Activated T-cell treated with anti-CD3 and anti-CD28 coated beads, Interleukin-2, amount 50 U/mL, for 72 hours (primary cell): ENCODE results near the gene TMEM187. TPM values are rescaled to one million over a fixed set of nuclear protein-coding genes. Genes with fewer than 3 reads are reported as not detected.

Source experiments
- ATAC-seq, 2 donors: fragments of 150-1000 bp; cut with Tn5 transposase; replicated peaks in 1 of 2; 2 replicates each; pipeline ENCODE4 v1.10.0; 2021; ENCODE audit warnings: moderate library complexity in 2 of 2, mild to moderate bottlenecking in 1 of 2
- DNase-seq, 2 donors: peaks; one replicate each; pipeline ENCODE4 v3.0.0; 2021 to 2022; ENCODE audit warnings: mixed read lengths in 1 of 2
- H3K27ac Mint-ChIP-seq: one replicate; pipeline ENCODE4 v1.8.0; 2022; ENCODE audit warnings: mild to moderate bottlenecking, moderate library complexity, mixed read lengths
- H3K27me3 Mint-ChIP-seq: one replicate; pipeline ENCODE4 v1.8.0; 2022; ENCODE audit warnings: low read depth, mixed read lengths
- H3K36me3 Mint-ChIP-seq, 2 donors: one replicate each; pipeline ENCODE4 v1.8.0; 2022; ENCODE audit warnings: mixed read lengths in 2 of 2, mild to moderate bottlenecking in 1 of 2; ENCODE audit not compliant: insufficient read depth in 2 of 2
- H3K4me1 Mint-ChIP-seq: one replicate; pipeline ENCODE4 v1.8.0; 2022; ENCODE audit warnings: low read depth, mixed read lengths
- H3K4me3 Mint-ChIP-seq, 2 donors: one replicate each; pipeline ENCODE4 v1.8.0; 2022; ENCODE audit warnings: mild to moderate bottlenecking in 2 of 2, mixed read lengths in 2 of 2, moderate library complexity in 2 of 2
- H3K9me3 Mint-ChIP-seq, 2 donors: one replicate each; pipeline ENCODE4 v1.8.0; 2022; ENCODE audit warnings: mixed read lengths in 2 of 2
- total RNA-seq, 2 donors: library from RNA; stranded (reverse); gene quantifications; one replicate each; pipeline ENCODE4 v1.2.3, GENCODE V29; 2022

TMEM187 gene
- 1 to 10 TPM; 9.1 to 9.8 TPM for total RNA-seq

- H3K4me3 Mint-ChIP-seq: peak within 1 kb of the TSS; percentile 100
- peak within 1 kb of the TSS; percentile 100 for H3K27ac Mint-ChIP-seq
- ATAC-seq (peak; percentile 56 to 63), DNase-seq (peak; percentile 91 to 94)
- peaks cover 4 to 6% of the 10 kb centered on the region in 2 donors for H3K36me3 Mint-ChIP-seq
- H3K27me3 Mint-ChIP-seq: peaks cover 7% of the 10 kb centered on the region
- H3K9me3 Mint-ChIP-seq: no peaks in the 10 kb centered on the region
- H3K4me1 Mint-ChIP-seq: peaks cover 31% of the 10 kb centered on the region
These were observed at the start of gene TMEM187 for GRCh38 chrX:153972368-153973126. TSS of gene TMEM187 (plus strand) at chrX:153972754. CDS start at chrX:153982063, 9,309 bp downstream.

- ATAC-seq (no peak), DNase-seq (peak; percentile 38 to 41)
- peak overlapping the region; percentile 82 for H3K27ac Mint-ChIP-seq
- no peaks in the 10 kb centered on the region for H3K9me3 Mint-ChIP-seq
- peaks cover 49% of the 10 kb centered on the region for H3K4me1 Mint-ChIP-seq
- peaks cover 5% of the 10 kb centered on the region for H3K27me3 Mint-ChIP-seq
- H3K36me3 Mint-ChIP-seq: peaks cover 5 to 10% of the 10 kb centered on the region in 2 donors
- peak overlapping the region; percentile 90 to 96 for H3K4me3 Mint-ChIP-seq
These were observed 49.4 kb upstream of the TMEM187 start for GRCh38 chrX:153922932-153923857.

GRCh38 chrX:153924149-153924861, 48.2 kb upstream of the TMEM187 start:
- Mint-ChIP-seq H3K27ac (peak overlapping the region; percentile 82), H3K36me3 (peaks cover 5% of the 10 kb centered on the region in 2 donors), H3K4me1 (peaks cover 60% of the 10 kb centered on the region), H3K27me3 (peaks cover 3% of the 10 kb centered on the region), H3K9me3 (no peaks in the 10 kb centered on the region), H3K4me3 (peak overlapping the region; percentile 90 to 96)
- ATAC-seq (no peak), DNase-seq (peak; percentile 36 to 46)

GRCh38 chrX:153925387-153925738, 47.2 kb upstream of the TMEM187 start:
- ATAC-seq (no peak), DNase-seq (no peak)
- Mint-ChIP-seq H3K9me3 (no peaks in the 10 kb centered on the region), H3K4me1 (peaks cover 65% of the 10 kb centered on the region), H3K27me3 (no peaks in the 10 kb centered on the region), H3K27ac (peak overlapping the region; percentile 88), H3K36me3 (peaks cover 2 to 4% of the 10 kb centered on the region in 2 donors), H3K4me3 (peak overlapping the region; percentile 90 to 96)

- peaks cover 2 to 4% of the 10 kb centered on the region in 2 donors for H3K36me3 Mint-ChIP-seq
These were observed 46.6 kb upstream of the TMEM187 start, which contains the start of gene ARHGAP4 for GRCh38 chrX:153925739-153926551. TSS of gene ARHGAP4 (minus strand) at chrX:153926264. CDS start at chrX:153926202, 62 bp downstream.

GRCh38 chrX:153926552-153926857, 46.0 kb upstream of the TMEM187 start:
- Mint-ChIP-seq H3K27me3 (no peaks in the 10 kb centered on the region), H3K9me3 (no peaks in the 10 kb centered on the region), H3K27ac (peak overlapping the region; percentile 89), H3K4me3 (peak overlapping the region; percentile 89 to 97), H3K4me1 (peaks cover 71% of the 10 kb centered on the region), H3K36me3 (peaks cover 4% of the 10 kb centered on the region in 2 donors)
- no peak for DNase-seq
- ATAC-seq: peak; percentile 25

More at GRCh38 chrX:153925739-153926551, 46.6 kb upstream of the TMEM187 start, which contains the start of gene ARHGAP4:
- Mint-ChIP-seq H3K27me3 (no peaks in the 10 kb centered on the region), H3K4me3 (peak within 1 kb of the TSS; percentile 96 to 97), H3K9me3 (no peaks in the 10 kb centered on the region), H3K4me1 (peaks cover 71% of the 10 kb centered on the region), H3K27ac (peak within 1 kb of the TSS; percentile 89)
- ATAC-seq (peak; percentile 25 to 33), DNase-seq (peak; percentile 72 to 74)

- no peaks in the 10 kb centered on the region for H3K27me3 Mint-ChIP-seq
- ATAC-seq (peak; percentile 46 to 52), DNase-seq (peak; percentile 74 to 85)
- peaks cover 4 to 5% of the 10 kb centered on the region in 2 donors for H3K36me3 Mint-ChIP-seq
- peaks cover 68% of the 10 kb centered on the region for H3K4me1 Mint-ChIP-seq
- H3K9me3 Mint-ChIP-seq: no peaks in the 10 kb centered on the region
- peak overlapping the region; percentile 89 to 97 for H3K4me3 Mint-ChIP-seq
- peak overlapping the region; percentile 73 for H3K27ac Mint-ChIP-seq
These were observed 45.5 kb upstream of the TMEM187 start for GRCh38 chrX:153926858-153927671.

- Mint-ChIP-seq H3K27ac (peak overlapping the region; percentile 73), H3K9me3 (no peaks in the 10 kb centered on the region), H3K36me3 (peaks cover 4 to 5% of the 10 kb centered on the region in 2 donors), H3K4me1 (peaks cover 62% of the 10 kb centered on the region), H3K4me3 (peak overlapping the region; percentile 89 to 97), H3K27me3 (no peaks in the 10 kb centered on the region)
- DNase-seq (no peak), ATAC-seq (no peak)
These were observed 45.0 kb upstream of the TMEM187 start for GRCh38 chrX:153927672-153927921.

GRCh38 chrX:153927922-153928760, 44.4 kb upstream of the TMEM187 start:
- DNase-seq (peak; percentile 92 to 97), ATAC-seq (peak; percentile 75 to 78)
- Mint-ChIP-seq H3K27me3 (no peaks in the 10 kb centered on the region), H3K27ac (peak overlapping the region; percentile 89), H3K4me3 (peak overlapping the region; percentile 90 to 97), H3K4me1 (peaks cover 57% of the 10 kb centered on the region), H3K9me3 (no peaks in the 10 kb centered on the region), H3K36me3 (peaks cover 4 to 5% of the 10 kb centered on the region in 2 donors)

GRCh38 chrX:153928846-153929245, 43.7 kb upstream of the TMEM187 start:
- H3K27ac Mint-ChIP-seq: no peak overlapping the region
- H3K9me3 Mint-ChIP-seq: no peaks in the 10 kb centered on the region
- no peak for DNase-seq
- H3K4me1 Mint-ChIP-seq: peaks cover 53% of the 10 kb centered on the region
- peak overlapping the region; percentile 88 to 90 for H3K4me3 Mint-ChIP-seq
- ATAC-seq: no peak
- no peaks in the 10 kb centered on the region for H3K27me3 Mint-ChIP-seq
- H3K36me3 Mint-ChIP-seq: peaks cover 4 to 5% of the 10 kb centered on the region in 2 donors

- Mint-ChIP-seq H3K27ac (peak overlapping the region; percentile 3), H3K4me1 (peaks cover 50% of the 10 kb centered on the region), H3K36me3 (peaks cover under 1 to 5% of the 10 kb centered on the region in 2 donors)
These were observed 43.0 kb upstream of the TMEM187 start for GRCh38 chrX:153929576-153929975.

More at GRCh38 chrX:153929576-153929975, 43.0 kb upstream of the TMEM187 start:
- Mint-ChIP-seq H3K9me3 (no peaks in the 10 kb centered on the region), H3K27me3 (no peaks in the 10 kb centered on the region), H3K4me3 (peak overlapping the region in 1 of 2 donors; percentile 88)
- no peak for ATAC-seq
- DNase-seq: no peak
